VCaP (cell line): ENCODE measurements around the gene SALL3.

ENCODE experiments used
- H3K27ac ChIP-seq: fragments of 450-650 bp; 2 replicates; pipeline ENCODE4 v1.5.1; 2017
- CTCF ChIP-seq: fragments of 450-650 bp; conservative IDR thresholded peaks from 2 replicates; pipeline ENCODE4 v1.5.1; 2017; ENCODE audit warnings: mild to moderate bottlenecking, moderate library complexity

Gene SALL3

GRCh38 chr18:79026491-79026890 is 46.9 kb downstream of the SALL3 start:
- no peak for TF ChIP-seq CTCF
- H3K27ac ChIP-seq, result no peak overlapping the region

- no peak for TF ChIP-seq CTCF
- no peak overlapping the region for H3K27ac ChIP-seq
Measured at GRCh38 chr18:79030680-79031079, 51.1 kb downstream of the SALL3 start.

- no peak for TF ChIP-seq CTCF
Measured at GRCh38 chr18:79042276-79042675, 62.7 kb downstream of the SALL3 start.

GRCh38 chr18:79043288-79043687 is 63.7 kb downstream of the SALL3 start:
- H3K27ac ChIP-seq, result no peak overlapping the region
- no peak for TF ChIP-seq CTCF

More at GRCh38 chr18:79042276-79042675, 62.7 kb downstream of the SALL3 start:
- H3K27ac ChIP-seq, result no peak overlapping the region

- no peak overlapping the region for H3K27ac ChIP-seq
- no peak for TF ChIP-seq CTCF
Measured at GRCh38 chr18:79046522-79046921, 66.9 kb downstream of the SALL3 start.

GRCh38 chr18:79047556-79048244 is 68.1 kb downstream of the SALL3 start:
- TF ChIP-seq CTCF, result no peak

GRCh38 chr18:79048245-79048632 is 68.6 kb downstream of the SALL3 start:
- no peak for TF ChIP-seq CTCF

More at GRCh38 chr18:79047556-79048244, 68.1 kb downstream of the SALL3 start:
- no peak overlapping the region for H3K27ac ChIP-seq

More at GRCh38 chr18:79048245-79048632, 68.6 kb downstream of the SALL3 start:
- no peak overlapping the region for H3K27ac ChIP-seq
